ENCODE measurements around the gene AGBL4.

AGBL4 gene

GRCh38 chr1:48936436-48936835, 1087.3 kb downstream of the AGBL4 start:
- DNase-seq, result no peak

- DNase-seq, result no peak
These were observed 1091.4 kb downstream of the AGBL4 start for GRCh38 chr1:48932366-48932765.

GRCh38 chr1:48931506-48932192, 1092.1 kb downstream of the AGBL4 start:
- DNase-seq, result no peak

- no peak for DNase-seq
These were observed 1093.7 kb downstream of the AGBL4 start for GRCh38 chr1:48930011-48930410.

GRCh38 chr1:48924099-48924498, 1099.7 kb downstream of the AGBL4 start:
- DNase-seq, result no peak

GRCh38 chr1:48923116-48923515, 1100.6 kb downstream of the AGBL4 start:
- DNase-seq, result no peak

GRCh38 chr1:48920851-48921250, 1102.9 kb downstream of the AGBL4 start:
- DNase-seq, result no peak

- no peak for DNase-seq
These were observed 1105.7 kb downstream of the AGBL4 start for GRCh38 chr1:48917901-48918603.

- no peak for DNase-seq
These were observed 1106.7 kb downstream of the AGBL4 start for GRCh38 chr1:48917070-48917454.

- DNase-seq, result no peak
These were observed 1107.4 kb downstream of the AGBL4 start for GRCh38 chr1:48916130-48917069.

GRCh38 chr1:48908606-48909005, 1115.1 kb downstream of the AGBL4 start:
- no peak for DNase-seq

GRCh38 chr1:48906729-48907128, 1117.0 kb downstream of the AGBL4 start:
- DNase-seq, result no peak

- DNase-seq, result no peak
These were observed 1117.6 kb downstream of the AGBL4 start for GRCh38 chr1:48906164-48906563.

GRCh38 chr1:48903291-48903690, 1120.5 kb downstream of the AGBL4 start:
- no peak for DNase-seq

GRCh38 chr1:48898894-48899293, 1124.9 kb downstream of the AGBL4 start:
- no peak for DNase-seq

GRCh38 chr1:48889615-48890014, 1134.1 kb downstream of the AGBL4 start:
- no peak for DNase-seq

- DNase-seq, result no peak
These were observed 1134.7 kb downstream of the AGBL4 start for GRCh38 chr1:48889082-48889481.

GRCh38 chr1:48887796-48888195, 1136.0 kb downstream of the AGBL4 start:
- DNase-seq, result no peak

- DNase-seq, result no peak
These were observed 1141.7 kb downstream of the AGBL4 start for GRCh38 chr1:48882020-48882419.

- DNase-seq, result no peak
These were observed 1145.4 kb downstream of the AGBL4 start for GRCh38 chr1:48878191-48878940.

GRCh38 chr1:48876330-48876785, 1147.4 kb downstream of the AGBL4 start:
- DNase-seq, result no peak

GRCh38 chr1:48875552-48876329, 1148.0 kb downstream of the AGBL4 start:
- no peak for DNase-seq

Data from stimulated activated CD4-positive, alpha-beta T cell treated with anti-CD3 and anti-CD28 coated beads, Interleukin-4, amount 100 ng/mL, for 4 hours (primary cell).